ACC112 (cell line): ENCODE data around the gene TRIM51G.
"Not testable (repeated sequence)": the region's sequence is repeated elsewhere in the genome, so short reads cannot be mapped to it uniquely, and the experiment has no call there.

Experiments used
- H2AFZ ChIP-seq: fragments of 200-600 bp; sonication (generic); one replicate; pipeline ENCODE4 v1.6.0; 2017; ENCODE audit warnings: antibody characterized with exemption, low read length; ENCODE audit not compliant: unreplicated experiment
- H3K27ac ChIP-seq: fragments of 200-600 bp; sonication (generic); 2 replicates; pipeline ENCODE4 v1.5.1; 2014; ENCODE audit warnings: low read depth, mild to moderate bottlenecking, antibody characterized with exemption, low read length, moderate library complexity
- H3K27me3 ChIP-seq: fragments of 200-600 bp; sonication (generic); 2 replicates; pipeline ENCODE4 v1.6.1; 2014; ENCODE audit warnings: mild to moderate bottlenecking, antibody characterized with exemption, low read length, moderate library complexity, mixed read lengths; ENCODE audit not compliant: insufficient read depth
- H3K36me3 ChIP-seq: fragments of 200-600 bp; sonication (generic); 2 replicates; pipeline ENCODE4 v1.6.1; 2016; ENCODE audit warnings: mild to moderate bottlenecking, antibody characterized with exemption, low read length, moderate library complexity, mixed read lengths; ENCODE audit not compliant: insufficient read depth
- H3K4me1 ChIP-seq: fragments of 200-600 bp; sonication (generic); one replicate; pipeline ENCODE4 v1.6.1; 2016; ENCODE audit warnings: low read length, mixed read lengths; ENCODE audit not compliant: insufficient read depth, unreplicated experiment, control insufficient read depth
- H3K4me3 ChIP-seq: fragments of 200-600 bp; sonication (generic); 2 replicates; pipeline ENCODE4 v1.5.1; 2014; ENCODE audit warnings: mild to moderate bottlenecking, low read depth, low read length
- H3K79me2 ChIP-seq: fragments of 200-600 bp; sonication (generic); one replicate; pipeline ENCODE4 v1.6.0; 2016; ENCODE audit warnings: low read length; ENCODE audit not compliant: control insufficient read depth, unreplicated experiment, insufficient read depth

Gene TRIM51G, protein sequence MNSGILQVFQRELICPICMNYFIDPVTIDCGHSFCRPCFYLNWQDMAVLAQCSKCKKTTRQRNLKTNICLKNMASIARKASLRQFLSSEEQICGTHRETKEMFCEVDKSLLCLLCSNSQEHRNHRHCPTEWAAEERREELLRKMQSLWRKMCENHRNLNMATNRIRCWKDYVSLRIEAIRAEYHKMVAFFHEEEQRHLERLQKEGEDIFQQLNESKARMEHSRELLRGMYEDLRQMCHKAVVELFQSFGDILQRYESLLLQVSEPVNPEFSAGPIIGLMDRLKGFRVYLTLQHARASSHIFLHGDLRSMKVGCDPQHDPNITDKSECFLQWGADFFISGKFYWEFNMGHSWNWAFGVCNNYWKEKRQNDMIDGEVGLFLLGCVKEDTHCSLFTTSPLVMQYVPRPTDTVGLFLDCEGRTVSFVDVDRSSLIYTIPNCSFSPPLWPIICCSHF

DNA sequence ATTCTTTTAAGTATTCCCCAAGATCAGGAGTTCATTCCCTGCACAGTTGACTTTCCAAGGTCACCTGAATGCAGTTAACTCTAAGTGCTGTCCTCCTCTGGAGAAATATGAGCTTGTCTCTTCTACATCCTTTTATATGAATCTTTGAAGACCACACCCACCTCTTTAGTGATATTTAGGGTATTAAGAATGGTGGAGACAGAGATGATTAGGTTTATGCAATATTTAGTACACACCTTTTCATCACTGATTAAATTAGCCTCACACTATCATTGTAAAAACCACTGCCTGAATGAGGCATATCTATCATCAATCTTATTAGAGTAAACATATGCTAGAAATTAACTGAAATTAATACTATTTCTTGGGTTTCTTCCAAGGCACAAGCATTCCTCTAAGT, at the start of gene TRIM51G:
Gene TRIM51G, minus strand, starts transcription at position 101 of the 400 bp plus-strand sequence. CDS start 2,190 bp downstream, outside the sequence.
- H3K4me3 ChIP-seq, H2AFZ ChIP-seq, H3K36me3 ChIP-seq, H3K27me3 ChIP-seq, H3K27ac ChIP-seq, H3K4me1 ChIP-seq, H3K79me2 ChIP-seq: not testable (repeated sequence)

DNA sequence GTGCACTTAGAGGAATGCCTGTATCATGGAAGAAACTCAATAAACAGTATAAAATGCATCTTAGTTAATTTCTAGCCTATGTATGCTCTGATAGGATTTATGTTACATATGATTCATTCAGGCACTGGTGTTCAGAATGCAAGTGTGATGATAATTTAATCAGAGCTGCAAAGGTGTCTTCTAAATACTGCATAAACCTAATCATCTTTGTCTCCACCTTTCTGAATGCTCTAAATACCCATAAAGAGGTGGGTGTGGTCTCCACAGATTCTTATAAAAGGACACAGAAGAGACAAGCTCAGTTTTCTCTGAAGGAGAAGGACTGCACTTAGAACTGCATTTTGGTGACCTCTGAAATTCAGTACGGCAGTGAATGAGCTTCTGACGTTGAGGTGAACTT, 44.8 kb upstream of the TRIM51G start, which contains the start of gene TRIM49B:
Gene TRIM49B, plus strand, starts transcription at position 301 of the 400 bp plus-strand sequence. CDS start 2,777 bp downstream, outside the sequence.
- not testable (repeated sequence) for H2AFZ ChIP-seq, H3K27me3 ChIP-seq, H3K79me2 ChIP-seq, H3K27ac ChIP-seq, H3K4me1 ChIP-seq, H3K4me3 ChIP-seq, H3K36me3 ChIP-seq

DNA sequence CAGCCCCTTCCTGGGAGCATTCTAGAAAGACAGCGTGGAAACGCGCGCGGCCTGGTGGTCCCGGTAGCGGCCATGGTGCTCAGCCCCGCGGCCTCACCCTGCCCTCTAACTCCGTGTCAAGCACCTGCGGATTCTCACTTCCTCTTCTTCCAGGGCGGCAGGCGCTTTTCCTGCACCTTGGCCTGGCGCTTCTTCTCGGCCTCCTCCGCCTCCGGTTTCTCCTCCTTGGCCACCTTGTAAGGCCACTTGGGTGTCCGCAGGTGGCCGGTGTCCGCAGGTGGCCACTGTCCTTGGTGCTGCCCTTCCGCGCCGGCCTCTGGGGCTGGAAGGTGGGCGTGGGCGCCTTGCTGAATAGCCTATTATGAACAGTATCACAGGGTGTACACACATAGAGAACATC, 15.1 kb downstream of the TRIM51G start:
- not testable (repeated sequence) for H3K79me2 ChIP-seq, H3K27ac ChIP-seq, H3K36me3 ChIP-seq, H3K4me1 ChIP-seq, H3K27me3 ChIP-seq, H2AFZ ChIP-seq, H3K4me3 ChIP-seq

DNA sequence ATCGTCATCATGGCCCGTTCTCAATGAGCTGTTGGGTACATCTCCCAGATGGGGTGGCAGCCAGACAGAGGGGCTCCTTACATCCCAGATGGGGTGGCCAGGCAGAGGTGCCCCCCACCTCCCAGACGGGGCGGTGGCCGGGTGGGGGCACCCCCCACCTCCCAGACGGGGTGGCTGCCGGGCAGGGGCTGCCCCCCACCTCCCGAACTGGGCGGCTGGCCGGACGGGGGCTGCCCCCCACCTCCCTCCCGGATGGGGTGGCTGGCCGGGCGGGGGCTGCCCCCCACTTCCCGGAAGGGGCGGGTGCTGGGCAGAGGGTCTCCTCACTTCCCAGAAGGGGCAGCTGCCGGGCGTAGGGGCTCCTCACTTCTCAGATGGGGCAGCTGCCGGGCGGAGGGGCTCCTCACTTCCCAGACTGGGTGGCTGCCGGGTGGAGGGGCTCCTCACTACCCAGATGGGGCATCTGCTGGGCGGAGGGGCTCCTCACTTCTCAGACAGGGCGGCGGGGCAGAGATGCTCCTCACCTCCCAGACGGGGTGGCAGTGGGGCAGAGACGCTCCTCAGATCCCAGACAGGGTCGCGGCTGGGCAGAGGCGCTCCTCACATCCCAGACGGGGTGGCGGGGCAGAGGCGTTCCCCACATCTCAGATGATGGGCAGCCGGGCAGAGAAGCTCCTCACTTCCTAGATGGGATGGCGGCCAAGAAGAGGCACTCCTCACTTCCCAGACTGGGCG, 28.2 kb downstream of the TRIM51G start:
- not testable (repeated sequence) for H2AFZ ChIP-seq, H3K79me2 ChIP-seq, H3K4me3 ChIP-seq, H3K4me1 ChIP-seq, H3K27me3 ChIP-seq, H3K27ac ChIP-seq, H3K36me3 ChIP-seq

DNA sequence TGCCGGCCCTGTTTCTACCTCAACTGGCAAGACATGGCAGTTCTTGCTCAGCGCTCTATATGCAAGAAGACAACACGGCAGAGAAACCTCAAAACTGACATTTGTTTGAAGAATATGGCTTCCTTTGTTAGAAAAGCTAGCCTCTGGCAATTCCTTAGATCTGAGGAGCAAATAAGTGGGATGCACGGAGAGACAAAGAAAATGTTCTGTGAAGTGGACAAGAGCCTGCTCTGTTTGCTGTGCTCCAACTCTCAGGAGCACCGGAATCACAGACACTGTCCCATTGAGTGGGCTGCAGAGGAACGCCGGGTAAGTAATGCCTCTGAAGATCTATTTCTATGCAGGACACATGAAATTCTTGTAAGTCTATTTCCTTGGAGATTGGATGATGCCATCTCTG, 37.9 kb downstream of the TRIM51G start:
- H3K27ac ChIP-seq, H3K4me3 ChIP-seq, H3K27me3 ChIP-seq, H3K36me3 ChIP-seq, H2AFZ ChIP-seq, H3K4me1 ChIP-seq, H3K79me2 ChIP-seq: not testable (repeated sequence)
